GM10248 (cell line): Measurements from ENCODE around the gene GPRC5A.

Source experiments
- CTCF ChIA-PET: fragments of 300-600 bp; sonication (Branson Sonifier 250); formaldehyde crosslinking; extraction: SDS; loops from one replicate; lab custom pipeline; 2021; ENCODE audit warnings: antibody characterized with exemption; lab: Yijun Ruan, JAX
- POLR2A ChIA-PET: fragments of 350-650 bp; sonication (Branson Sonifier 250); formaldehyde crosslinking; extraction: SDS; loops from one replicate; lab custom pipeline; 2020; ENCODE audit warnings: antibody characterized with exemption; lab: Yijun Ruan, JAX
- DNase-seq: peaks from one replicate; pipeline ENCODE4 v3.0.0; 2012; ENCODE audit errors: extremely low spot score
- CTCF ChIP-seq: IDR thresholded peaks from 2 replicates; pipeline ENCODE4 v1.5.1; 2012; ENCODE audit warnings: mild to moderate bottlenecking, low read depth; ENCODE audit errors: extremely low read depth, missing control alignments, control extremely low read depth

The GPRC5A gene

GRCh38 chr12:12924169-12924568 is 32.8 kb downstream of the GPRC5A start:
- POLR2A ChIA-PET: no interaction called here

GRCh38 chr12:12925388-12925787 is 34.0 kb downstream of the GPRC5A start:
- CTCF ChIA-PET: interaction anchor here (1.8 to 4.1 kb wide), 2 partner anchors 10 to 286 kb away, joined by 7 to 13 read pairs; no protein-coding TSS in a partner anchor
- TF ChIP-seq CTCF: no peak
- POLR2A ChIA-PET: no interaction called here
- DNase-seq: no peak

More at GRCh38 chr12:12924169-12924568, 32.8 kb downstream of the GPRC5A start:
- CTCF ChIA-PET: interaction anchor here (1.6 to 4.1 kb wide), 2 partner anchors 8 to 288 kb away, joined by 4 to 13 read pairs; no protein-coding TSS in a partner anchor
- no peak for TF ChIP-seq CTCF
- DNase-seq: no peak

GRCh38 chr12:12926571-12927071 is 35.3 kb downstream of the GPRC5A start:
- POLR2A ChIA-PET: no interaction called here
- TF ChIP-seq CTCF: no peak
- no peak for DNase-seq
- CTCF ChIA-PET: interaction anchor here (0.6 to 4.1 kb wide), 3 partner anchors 11 to 285 kb away, joined by 3 to 13 read pairs (median 7); no protein-coding TSS in a partner anchor

GRCh38 chr12:12927211-12928079 is 36.1 kb downstream of the GPRC5A start:
- TF ChIP-seq CTCF: no peak
- no peak for DNase-seq
- ChIA-PET CTCF (interaction anchor here (1.8 to 4.1 kb wide), 2 partner anchors 12 to 284 kb away, joined by 7 to 13 read pairs; no protein-coding TSS in a partner anchor), POLR2A (no interaction called here)

GRCh38 chr12:12929696-12930095 is 38.3 kb downstream of the GPRC5A start:
- TF ChIP-seq CTCF: no peak
- ChIA-PET POLR2A (no interaction called here), CTCF (interaction anchor here (0.8 kb wide), 1 partner anchor 14 kb away, joined by 3 read pairs; no protein-coding TSS in a partner anchor)
- no peak for DNase-seq

- TF ChIP-seq CTCF: no peak
- POLR2A ChIA-PET: no interaction called here
- DNase-seq: no peak
- CTCF ChIA-PET: interaction anchor here (1.1 kb wide), 1 partner anchor 9 kb away, joined by 5 read pairs; no protein-coding TSS in a partner anchor
Measured at GRCh38 chr12:12930633-12931219, 39.4 kb downstream of the GPRC5A start.
